Ishikawa (cell line): ENCODE data around the gene MKNK1.

Experiments
- CEBPB ChIP-seq: IDR thresholded peaks from 2 replicates; pipeline ENCODE4 v1.6.1; 2012
- CREB1 ChIP-seq: IDR thresholded peaks from 2 replicates; pipeline ENCODE4 v1.6.1; 2012; ENCODE audit warnings: low read depth
- EP300 ChIP-seq: IDR thresholded peaks from 2 replicates; pipeline ENCODE4 v1.6.1; 2012; ENCODE audit warnings: borderline replicate concordance
- FOXM1 ChIP-seq: IDR thresholded peaks from 2 replicates; pipeline ENCODE4 v1.6.1; 2012; ENCODE audit warnings: low read depth, borderline replicate concordance
- NFIC ChIP-seq: IDR thresholded peaks from 2 replicates; pipeline ENCODE4 v1.6.1; 2012
- RAD21 ChIP-seq: IDR thresholded peaks from 2 replicates; pipeline ENCODE4 v1.6.1; 2012; ENCODE audit warnings: low read depth
- TAF1 ChIP-seq: IDR thresholded peaks from 2 replicates; pipeline ENCODE4 v1.6.1; 2012; ENCODE audit warnings: low read depth, mild to moderate bottlenecking
- YY1 ChIP-seq: IDR thresholded peaks from 2 replicates; pipeline ENCODE4 v1.6.1; 2012; ENCODE audit warnings: low read depth
- TF ChIP-seq, protein P1 (sequence below): IDR thresholded peaks from 2 replicates; pipeline ENCODE4 v1.6.1; 2012

DNA sequence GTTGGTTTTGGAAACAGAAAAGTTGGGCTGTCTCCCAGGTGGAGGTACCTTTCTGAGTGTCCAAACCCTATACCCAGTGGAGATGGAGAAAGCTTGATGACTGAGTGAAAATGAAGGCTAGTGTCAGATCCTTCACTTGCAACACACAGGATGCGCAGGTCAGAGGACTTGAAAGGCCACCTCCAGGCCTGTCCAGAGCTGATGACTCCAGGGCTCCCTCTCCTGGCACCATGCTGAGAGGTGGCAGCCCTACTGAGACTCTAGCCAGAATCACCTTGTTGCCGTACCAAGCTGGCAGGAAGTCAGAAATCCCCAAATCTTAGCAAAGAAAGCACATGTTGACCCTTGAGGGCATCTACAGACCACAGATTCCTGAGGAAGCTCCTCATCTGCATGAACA is 69.0 kb downstream of the MKNK1 start:
- no peak for TF ChIP-seq CEBPB
- no peak for TF ChIP-seq TAF1
- TF ChIP-seq EP300: no peak
- no peak for TF ChIP-seq CREB1
- peak; percentile 66 for TF ChIP-seq RAD21
- no peak for TF ChIP-seq NFIC
- TF ChIP-seq YY1: no peak
- no peak for TF ChIP-seq FOXM1
- TF ChIP-seq, protein P1, sequence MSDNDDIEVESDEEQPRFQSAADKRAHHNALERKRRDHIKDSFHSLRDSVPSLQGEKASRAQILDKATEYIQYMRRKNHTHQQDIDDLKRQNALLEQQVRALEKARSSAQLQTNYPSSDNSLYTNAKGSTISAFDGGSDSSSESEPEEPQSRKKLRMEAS: no peak
